ENCODE results near the gene PLEKHA1.

Gene PLEKHA1

DNA sequence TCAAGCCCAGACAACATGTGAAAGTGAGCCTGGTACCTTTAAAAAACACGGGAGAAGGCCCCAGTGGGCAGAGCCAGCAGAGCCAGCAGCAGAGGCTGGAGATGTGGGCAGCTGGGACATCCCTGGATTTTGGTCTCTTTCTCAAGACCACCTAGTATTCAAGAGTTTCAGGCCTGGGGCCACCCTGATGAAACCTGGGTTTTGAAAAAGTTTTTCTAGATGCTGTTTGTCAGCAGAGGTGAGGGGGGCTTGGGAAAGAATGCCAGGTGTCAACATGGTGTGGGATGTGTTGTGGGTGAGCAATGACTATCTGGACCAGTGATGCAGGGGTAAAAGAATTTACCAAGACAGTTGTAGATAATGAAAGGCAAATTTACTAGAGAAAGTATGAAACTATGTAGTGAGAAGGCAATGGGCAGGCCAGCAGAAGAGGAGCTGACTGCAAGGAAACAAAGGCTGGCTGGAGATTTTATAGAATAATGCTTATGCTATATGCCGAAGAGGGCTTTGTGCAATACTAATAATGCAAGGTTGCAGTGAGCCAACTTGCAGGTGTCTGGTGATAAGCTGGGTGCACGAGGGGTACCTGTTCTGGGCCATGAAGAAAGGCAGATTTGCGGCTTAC, 28.1 kb upstream of the PLEKHA1 start:
- no peak for DNase-seq (ENCODE audit: low spot score)
- FAIRE-seq, result no peak

DNA sequence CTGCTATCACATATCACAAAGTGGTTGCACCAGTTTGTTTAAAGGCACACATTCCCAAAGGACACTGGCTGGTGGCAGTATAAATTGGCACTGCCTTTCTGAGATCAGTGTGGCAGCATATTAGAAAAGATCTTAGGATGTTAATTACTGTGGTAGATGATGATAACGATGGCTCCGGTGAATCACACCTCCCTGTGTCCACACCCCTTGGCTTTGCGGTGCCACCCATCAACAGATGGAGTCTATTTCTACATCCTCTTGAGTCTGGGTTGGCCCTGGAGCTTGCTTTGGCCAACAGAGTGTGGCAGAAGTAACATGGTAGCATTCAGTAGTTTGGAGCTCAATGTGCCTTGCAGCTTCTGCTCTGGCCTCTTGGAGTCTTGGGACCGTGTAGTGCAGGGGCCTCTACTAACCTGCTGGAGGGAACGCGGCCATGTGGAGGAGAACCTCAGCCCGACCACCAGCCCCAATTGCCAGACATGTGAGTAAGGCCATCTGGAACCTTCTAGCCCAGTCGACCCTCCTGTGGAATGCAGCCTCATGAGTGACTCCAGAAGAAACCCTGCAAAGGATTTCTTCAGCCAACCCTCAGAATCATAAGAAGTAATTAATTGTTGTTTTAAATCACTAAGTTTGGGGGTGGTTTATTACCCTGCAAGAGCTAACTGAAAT, 27.2 kb upstream of the PLEKHA1 start:
- FAIRE-seq (no peak), DNase-seq (ENCODE audit: low spot score) (no peak)

DNA sequence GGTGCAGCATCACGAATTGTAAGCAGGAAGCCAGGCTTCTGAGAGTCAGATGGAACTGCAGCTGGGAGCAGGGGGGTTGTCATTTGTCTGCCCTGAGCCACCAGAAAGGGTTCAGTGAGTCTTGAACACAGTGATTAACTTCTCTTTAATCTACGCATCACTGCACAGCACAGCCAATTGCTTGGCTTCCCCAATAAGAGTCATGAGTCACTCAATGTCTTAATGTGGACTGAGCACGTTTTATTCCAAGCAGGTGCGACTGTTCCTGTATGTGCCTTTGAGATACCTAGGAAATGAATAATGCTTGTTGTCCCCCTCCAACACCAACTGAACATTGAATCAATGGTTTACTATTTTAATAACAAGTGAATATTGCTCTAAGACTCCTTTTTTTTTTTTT, 26.0 kb upstream of the PLEKHA1 start:
- FAIRE-seq, result peak; percentile 97
- peak; percentile 90 for DNase-seq (ENCODE audit: low spot score)

DNA sequence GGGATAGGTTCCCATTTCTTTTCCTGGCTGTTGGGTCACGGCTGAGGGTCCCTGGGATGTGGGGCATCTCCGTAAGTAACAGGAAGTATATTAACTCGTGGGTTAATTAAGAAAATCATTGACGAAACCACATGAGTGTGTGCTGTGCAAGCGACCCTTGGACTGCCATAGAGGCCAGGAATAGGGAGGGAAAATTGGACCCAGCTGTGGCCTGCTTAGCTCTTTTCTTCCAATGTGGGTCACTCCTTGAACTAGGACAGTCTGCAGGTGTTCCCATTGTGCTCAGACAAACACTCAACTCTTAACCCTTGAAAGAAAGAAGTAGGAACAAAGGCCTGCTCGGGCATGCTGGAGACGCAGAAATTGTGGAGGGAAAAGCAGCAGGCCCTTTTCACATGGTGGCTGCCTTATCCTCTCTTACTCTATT, 25.6 kb upstream of the PLEKHA1 start:
- FAIRE-seq (no peak), DNase-seq (ENCODE audit: low spot score) (no peak)

DNA sequence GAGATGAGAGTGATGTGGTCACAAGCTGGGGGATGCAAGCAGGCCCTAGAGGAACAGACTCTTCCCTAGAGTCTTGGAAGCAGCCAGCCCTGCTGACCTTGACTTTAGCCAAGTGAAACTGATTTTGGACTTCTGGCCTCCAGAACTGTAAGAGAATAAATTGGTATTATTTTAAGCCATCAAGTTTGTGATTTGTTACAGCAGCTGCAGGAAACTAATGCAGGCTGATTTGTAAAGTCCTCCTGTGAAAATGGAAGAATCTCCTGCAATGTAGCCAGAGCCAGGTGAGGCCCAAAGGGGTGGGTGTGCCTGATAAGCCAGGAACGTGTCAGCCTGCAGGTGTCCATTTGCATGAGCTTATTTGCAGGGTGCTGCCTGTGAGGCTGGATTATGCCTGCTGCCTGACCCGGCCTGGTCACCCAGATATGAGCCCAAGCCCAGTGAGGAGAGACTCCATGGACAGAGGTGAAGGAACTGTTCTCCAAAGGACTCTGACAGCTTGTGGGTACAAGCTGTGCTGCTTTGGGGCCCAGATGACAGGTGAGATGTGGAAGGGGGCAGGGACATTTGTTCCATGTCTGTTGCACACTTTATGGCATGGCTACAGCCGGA, 24.6 kb upstream of the PLEKHA1 start:
- no peak for FAIRE-seq
- no peak for DNase-seq (ENCODE audit: low spot score)

DNA sequence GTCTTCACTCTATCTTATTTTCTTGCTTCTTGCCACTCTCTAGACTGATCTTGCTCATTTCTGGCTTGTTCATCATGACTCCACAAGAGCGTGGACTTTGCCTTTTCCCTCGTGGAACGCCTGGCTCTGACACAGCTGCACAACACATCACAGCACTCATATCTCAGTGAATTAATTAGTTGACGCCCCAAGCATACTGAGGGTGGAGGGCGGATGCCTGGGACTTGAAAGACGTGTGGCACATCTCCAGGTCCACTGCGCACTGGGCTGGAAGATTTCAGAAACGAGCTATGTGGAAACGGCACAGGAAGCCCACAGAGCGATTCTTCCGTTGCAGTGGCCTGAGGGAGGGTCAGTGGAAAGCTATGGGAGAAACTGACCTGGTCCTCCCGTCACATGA, 23.6 kb upstream of the PLEKHA1 start:
- no peak for DNase-seq (ENCODE audit: low spot score)
- FAIRE-seq, result no peak

DNA sequence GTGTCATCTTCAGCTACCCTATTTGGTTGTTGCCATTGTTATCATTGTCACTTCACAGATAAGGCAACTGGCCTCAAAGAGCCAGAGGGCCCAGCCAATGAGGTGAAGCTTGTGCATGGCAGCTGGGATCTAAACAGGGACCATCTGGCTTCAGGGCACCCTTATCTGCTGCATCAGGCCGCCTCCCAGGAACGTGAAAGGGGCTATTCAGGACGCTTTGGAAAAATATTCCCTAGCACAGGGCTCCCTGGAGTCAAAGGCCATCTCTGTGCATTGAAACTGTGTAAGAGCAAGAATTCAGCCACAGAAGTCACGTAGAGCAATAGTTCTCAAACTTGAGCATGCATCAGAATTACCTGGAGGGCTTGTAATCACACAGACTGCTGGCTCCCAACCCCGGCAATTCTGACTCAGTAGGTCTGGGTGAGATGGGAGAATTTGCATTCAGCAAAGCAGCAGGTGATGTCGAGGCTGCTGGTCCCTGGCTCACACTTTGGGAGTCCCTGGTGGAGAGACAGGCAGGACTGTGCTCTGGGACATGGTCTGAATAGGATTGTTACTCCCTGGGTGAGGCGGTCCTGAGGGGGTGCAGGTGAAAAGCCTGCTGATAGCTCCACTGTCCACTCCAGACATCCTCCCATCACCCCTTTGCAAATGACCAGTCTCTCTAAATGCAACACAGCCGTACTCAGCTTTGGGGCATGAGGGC, 21.5 kb upstream of the PLEKHA1 start:
- FAIRE-seq, result no peak
- DNase-seq (ENCODE audit: low spot score), result no peak

DNA sequence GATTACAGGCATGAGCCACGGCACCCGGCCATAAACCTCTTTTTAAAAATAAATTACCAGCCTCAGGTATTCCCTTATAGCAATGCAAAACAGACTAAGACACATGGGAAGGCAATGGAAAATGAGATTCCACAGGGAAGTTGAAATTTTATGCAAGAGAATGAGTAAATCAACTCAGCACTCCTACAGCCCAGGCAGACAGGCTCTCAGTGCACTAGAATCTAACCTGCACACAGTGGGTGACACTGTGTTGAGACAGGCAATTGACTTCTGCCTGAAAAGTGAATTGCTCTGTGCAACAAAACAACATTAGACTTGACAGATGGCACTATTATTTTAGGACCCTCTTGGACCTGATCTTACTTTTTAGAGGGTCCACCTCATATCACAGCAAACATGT, 20.1 kb upstream of the PLEKHA1 start:
- no peak for FAIRE-seq
- no peak for DNase-seq (ENCODE audit: low spot score)

DNA sequence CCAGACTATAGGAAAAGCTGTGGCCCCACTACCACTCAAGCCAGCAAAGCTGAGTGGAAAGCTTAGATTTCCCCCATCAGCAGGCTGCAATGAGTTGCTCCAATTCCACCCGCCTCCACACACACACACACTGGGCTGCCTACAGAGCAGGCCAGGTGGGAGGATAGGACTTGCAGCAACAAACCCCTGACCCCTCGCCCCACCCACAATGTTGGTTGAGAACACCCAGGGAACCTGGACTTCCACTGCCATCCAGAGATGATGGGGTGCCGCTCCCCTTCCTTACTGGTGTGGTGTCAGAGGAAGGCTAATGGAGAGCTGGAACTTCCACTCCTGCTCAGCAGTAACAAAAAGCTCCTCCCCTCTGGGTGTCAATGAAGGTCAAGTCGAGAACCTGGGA, 16.8 kb upstream of the PLEKHA1 start:
- no peak for FAIRE-seq
- no peak for DNase-seq (ENCODE audit: low spot score)

DNA sequence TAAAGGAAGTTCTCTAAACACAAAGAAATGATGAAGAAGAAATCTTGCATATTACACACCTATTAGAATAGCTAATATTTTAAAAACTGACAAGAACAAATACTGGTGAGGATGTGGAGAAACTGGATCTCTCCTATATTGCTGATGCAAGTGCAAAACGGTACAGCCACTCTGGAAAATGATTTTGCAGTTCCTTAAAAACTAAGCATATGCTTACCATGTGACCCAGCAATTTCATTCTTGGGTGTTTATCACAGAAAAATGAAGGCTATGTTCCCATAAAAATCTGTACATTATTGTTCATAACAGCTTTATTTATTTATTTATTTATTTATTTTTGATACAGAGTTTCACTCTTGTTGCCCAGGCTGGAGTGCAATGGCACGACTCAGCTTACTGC, 14.9 kb upstream of the PLEKHA1 start:
- no peak for DNase-seq (ENCODE audit: low spot score)
- FAIRE-seq, result no peak

DNA sequence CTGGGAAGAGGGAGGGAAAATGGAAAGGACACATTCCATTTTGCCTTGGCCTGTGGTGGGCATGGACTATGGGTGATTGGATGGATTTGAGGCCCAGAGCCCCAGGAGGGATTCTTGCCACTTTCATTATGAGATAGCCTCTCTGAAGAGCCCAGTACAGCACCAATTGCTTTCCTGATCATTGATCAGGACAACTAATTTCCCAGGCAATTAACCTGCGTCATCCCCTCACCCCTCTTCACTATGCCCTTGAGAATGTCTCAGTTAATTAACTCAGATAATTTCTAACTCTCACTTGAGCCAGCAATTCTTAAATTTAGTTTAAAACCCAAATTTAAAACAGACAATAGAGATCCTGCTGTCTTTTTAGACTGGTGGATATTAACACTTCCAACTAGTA, 13.5 kb upstream of the PLEKHA1 start:
- DNase-seq (ENCODE audit: low spot score) (no peak), FAIRE-seq (no peak)

DNA sequence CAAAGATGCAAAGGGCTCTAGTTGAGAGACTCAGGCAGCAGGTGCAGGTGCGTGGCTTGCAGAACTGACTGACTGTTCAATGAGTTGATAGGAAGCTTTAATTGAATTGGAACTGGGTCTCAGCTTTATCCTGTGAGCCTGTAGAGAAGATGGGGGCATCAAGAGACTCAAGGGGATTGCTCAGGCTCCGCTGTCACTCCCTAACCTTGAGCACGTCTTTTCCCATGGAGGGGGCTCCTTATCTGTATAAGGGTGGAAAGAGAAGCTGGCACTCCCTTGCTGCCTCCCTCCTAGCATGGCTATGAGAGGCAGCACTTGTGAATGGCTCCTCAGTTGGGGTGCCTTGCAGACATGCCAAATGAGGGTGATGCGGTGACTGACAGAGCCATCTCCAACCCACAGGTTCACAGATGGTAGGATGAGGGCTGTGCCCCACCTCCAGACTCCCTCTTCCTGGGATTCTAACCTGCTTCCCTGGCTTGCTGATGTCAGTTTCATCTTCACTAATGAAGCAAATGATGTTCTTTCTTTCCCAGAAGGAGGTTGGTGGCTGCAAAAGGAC, 12.4 kb upstream of the PLEKHA1 start:
- DNase-seq (ENCODE audit: low spot score), result no peak
- FAIRE-seq, result no peak

DNA sequence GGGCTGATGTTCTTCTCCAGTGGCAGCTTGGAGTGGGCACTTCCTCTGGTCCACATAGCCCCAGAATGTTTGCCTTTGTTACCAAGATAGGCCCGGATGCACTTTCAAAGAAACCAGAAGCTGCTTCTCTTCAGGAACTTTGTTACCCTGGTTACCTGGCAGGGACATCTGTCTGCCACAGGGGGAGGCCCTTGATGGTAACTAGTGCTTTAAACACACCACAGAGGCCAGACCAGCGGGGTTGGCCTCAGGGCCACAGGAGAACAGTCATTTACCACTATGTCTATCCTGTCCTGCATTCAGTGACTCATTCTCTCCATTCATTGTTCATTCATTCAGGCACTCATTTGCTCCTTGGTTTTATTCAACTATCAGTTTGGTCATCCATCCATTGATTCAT, 11.9 kb upstream of the PLEKHA1 start:
- peak; percentile 54 for DNase-seq (ENCODE audit: low spot score)

DNA sequence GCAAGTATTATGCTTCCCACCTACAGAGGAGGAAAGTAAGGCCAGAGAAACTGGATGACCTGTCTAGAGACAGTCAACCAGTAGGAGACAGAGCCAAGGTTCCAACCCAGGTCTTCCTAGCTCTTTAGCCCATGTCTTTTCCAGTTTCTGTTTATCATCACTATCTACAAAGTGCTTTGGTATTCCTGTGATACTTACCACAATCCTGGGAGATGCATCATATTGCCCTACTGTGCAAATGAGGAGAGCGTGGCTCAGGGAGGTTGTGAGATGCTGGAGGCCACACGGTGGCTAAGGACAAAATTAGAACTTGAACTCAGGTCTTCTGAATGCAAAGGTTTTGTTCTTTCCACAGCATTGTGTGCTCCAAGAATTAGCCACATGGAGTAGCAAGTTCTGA, 11.2 kb upstream of the PLEKHA1 start:
- DNase-seq (ENCODE audit: low spot score) (no peak), FAIRE-seq (no peak)

More for the DNA sequence above, 11.9 kb upstream of the PLEKHA1 start:
- FAIRE-seq, result peak; percentile 35

DNA sequence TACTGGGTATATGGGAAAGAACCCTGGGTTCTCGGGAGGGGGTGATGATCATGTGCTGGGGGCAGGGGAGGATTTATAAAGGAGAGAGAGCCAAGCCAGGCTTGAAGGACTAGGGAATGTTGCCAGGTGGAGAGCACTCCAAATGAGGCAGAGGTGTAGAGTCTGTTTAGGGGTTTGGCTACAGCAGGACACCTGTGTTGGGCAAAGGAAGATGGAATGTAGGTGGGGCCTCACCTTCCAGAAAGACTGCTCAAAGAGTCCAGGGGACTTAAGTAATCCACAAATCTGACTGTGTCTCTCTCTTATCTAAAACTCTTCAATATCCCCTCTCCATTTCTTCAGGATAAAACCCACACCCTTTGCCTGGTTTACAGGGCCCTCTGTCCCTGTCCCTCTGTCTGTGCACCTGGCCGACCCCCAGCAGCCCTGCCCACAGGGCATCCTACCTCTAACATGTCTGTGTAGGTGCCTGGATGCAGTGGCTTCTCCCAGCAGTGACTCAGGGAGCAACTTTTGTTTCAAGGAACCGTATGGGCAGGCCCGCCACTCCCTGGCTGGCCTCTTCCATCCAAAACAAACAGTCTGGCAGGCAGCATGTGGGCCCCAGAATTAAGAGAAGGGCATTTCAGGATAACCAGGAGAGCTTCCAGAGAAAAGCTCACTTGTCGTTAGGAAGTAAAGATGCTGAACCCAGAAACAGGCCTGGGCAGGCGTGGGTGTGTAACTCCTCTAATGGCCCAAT, 10.6 kb upstream of the PLEKHA1 start:
- DNase-seq (ENCODE audit: low spot score) (no peak), FAIRE-seq (no peak)

DNA sequence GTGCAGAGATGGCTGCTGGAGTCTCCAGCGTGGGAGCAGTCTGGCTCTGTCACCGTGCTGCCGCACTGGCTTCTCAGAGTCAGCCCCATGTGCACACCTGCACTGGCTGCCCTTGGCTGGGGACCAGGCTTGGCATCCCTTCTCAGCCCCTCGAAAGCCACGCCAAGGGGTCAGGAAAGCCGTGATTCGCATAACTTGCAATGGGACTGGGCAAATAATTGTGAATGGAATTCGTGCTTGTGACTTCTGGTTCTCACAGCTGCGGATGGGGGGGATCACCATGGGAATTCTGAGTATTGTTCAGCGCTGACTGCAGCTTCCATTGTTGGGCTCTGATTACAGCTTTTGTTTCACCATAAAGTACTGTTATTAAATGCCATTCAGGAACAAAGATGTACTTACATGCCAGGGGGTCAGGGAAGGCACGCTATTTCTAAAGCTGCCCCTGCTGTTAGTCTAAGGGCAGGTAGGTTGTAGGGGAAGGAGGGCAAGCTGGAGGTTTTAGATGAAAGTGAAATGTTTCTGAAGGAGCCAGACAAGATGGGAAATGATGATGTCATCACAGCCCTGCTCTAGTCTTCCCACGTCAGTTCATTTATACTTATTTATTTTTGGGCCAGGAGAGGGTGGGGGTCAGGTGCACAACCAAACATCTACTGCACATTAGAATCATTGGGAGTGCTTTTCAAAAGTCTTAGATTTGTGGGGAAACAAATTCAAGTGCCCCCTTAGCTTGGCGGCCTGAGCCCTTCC, 5.8 kb upstream of the PLEKHA1 start:
- FAIRE-seq, result no peak
- no peak for DNase-seq (ENCODE audit: low spot score)

DNA sequence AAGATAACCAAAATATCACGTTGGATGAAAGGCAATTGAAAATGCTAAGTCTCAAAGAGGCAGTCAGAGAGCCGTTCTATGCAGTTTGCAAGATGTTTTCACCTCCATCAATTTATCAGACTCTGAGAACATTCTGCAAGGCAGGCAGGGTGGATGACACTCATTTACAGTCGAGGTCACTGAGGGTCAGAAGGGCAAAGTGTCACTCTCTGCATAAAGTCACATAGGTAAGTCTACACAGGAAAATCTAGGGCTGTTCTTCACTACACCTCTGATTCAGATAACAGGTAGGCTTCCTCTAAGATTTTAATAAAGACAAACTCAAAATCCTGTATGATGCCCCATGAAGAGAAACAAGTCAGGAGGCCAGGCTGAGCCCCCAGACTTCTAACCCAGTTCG, 1.4 kb upstream of the PLEKHA1 start:
- DNase-seq (ENCODE audit: low spot score) (no peak), FAIRE-seq (no peak)

DNA sequence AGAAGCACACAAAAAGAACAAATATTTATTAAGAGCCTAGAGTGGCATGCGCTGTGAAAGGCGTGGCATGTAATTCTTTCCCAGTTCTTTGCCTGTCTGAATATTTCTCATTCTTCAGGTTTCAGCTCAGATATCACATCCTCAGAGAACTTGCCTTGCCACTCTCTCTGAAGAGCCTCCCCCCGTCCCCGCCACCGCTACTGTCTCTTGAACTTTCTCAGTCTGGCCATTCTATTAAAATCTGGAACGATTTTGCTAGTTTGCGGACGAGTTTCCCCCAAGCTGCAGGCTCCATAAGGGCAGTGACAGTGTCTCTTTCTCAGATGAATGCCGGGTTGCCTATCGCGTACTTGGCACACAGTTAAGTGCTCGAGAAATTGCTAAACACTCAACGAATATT, 787 bp upstream of the PLEKHA1 start:
- FAIRE-seq, result no peak
- no peak for DNase-seq (ENCODE audit: low spot score)

DNA sequence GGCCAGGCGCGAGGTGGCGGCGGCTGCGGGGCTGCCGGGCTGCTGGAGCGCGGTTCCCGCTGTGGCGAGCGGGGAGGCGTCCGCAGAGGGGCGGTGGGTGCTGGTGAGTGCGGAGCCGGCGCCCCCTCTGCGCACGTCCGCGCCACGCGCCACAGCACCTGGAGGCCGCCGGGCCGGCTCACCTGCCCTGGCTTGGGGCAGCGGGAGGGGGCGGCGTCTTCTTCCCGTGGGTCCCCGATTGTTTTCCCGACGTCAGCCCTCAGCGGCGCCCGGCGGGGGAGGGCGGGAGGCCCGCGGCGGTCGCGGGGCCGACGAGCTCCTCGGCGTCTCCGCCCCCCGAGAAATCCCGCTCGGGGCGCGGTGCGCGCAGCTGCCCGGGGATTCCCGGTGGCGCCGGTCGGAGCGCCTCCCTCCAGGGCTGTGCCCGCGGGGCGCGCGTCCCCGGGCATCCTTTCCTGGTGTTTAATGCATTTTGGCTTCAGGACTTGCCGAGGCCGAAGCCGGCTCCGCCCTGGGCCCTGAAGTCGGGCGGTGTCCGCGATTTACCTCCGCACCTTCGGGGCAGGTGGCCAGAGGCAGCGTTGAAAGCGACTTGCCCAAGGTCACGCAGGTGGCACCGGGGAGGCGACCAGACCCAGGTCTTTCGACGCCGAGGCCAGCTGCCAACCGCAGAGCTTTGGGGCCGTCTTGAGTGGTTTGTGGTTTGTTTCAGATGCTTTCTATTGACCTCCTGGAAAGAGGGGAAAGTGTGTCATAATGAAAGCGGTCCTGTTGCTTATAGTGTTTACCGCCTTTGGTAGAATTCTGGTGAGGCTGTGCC, 561 bp downstream of the PLEKHA1 start:
- DNase-seq (ENCODE audit: low spot score), result peak; percentile 54
- FAIRE-seq, result peak; percentile 71

DNA sequence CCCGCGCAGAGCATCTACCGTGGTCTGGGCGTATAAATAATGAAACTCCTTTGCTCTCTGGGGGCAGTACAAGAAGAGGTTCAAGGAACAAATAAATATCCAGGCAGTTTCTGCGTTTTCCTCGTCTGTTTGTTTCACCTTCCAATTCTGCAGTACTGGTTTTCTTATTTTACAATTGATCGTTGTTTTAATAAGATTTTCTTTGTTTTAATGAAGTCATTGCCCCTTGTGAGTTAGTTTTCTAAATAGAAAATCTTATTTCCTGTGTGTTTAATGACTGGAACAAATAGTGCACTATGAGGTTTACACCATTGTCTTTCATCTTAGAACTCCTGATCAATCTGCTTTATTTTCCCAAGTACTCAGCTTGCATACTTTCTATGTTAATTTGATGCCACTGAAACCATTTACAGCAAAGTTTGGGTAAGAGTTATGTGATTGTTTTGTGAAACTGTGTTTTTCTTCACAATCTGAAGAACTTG, 1.2 kb downstream of the PLEKHA1 start:
- FAIRE-seq (peak; percentile 38), DNase-seq (ENCODE audit: low spot score) (no peak)

Measured in RCC 7860 (cell line).